Activated gamma-delta T cell (primary cell): ENCODE results near the gene GLTP.
"Not testable (repeated sequence)": the region's sequence is repeated elsewhere in the genome, so short reads cannot be mapped to it uniquely, and the experiment has no call there.

Source experiments
- DNase-seq: peaks from one replicate; lab custom pipeline; 2025; lab: John Stamatoyannopoulos, UW

Gene GLTP

GRCh38 chr12:109902891-109903418 is 22.6 kb upstream of the GLTP start:
- DNase-seq: no peak

GRCh38 chr12:109900752-109901580 is 20.6 kb upstream of the GLTP start:
- DNase-seq: no peak

- DNase-seq: peak; percentile 47
Observed at GRCh38 chr12:109899783-109900751, 19.7 kb upstream of the GLTP start, which contains the start of gene TCHP. TSS of gene TCHP (plus strand) at chr12:109900274. CDS start at chr12:109903027, 2,753 bp downstream.

- DNase-seq: not testable (repeated sequence)
Observed at GRCh38 chr12:109899345-109899744, 19.0 kb upstream of the GLTP start.

GRCh38 chr12:109897029-109897428 is 16.7 kb upstream of the GLTP start:
- DNase-seq: no peak

GRCh38 chr12:109896188-109896587 is 15.8 kb upstream of the GLTP start:
- no peak for DNase-seq

GRCh38 chr12:109894939-109895338 is 14.6 kb upstream of the GLTP start:
- DNase-seq: no peak

GRCh38 chr12:109893261-109893995 is 13.1 kb upstream of the GLTP start:
- DNase-seq: no peak

GRCh38 chr12:109892748-109893147 is 12.4 kb upstream of the GLTP start:
- DNase-seq: no peak

- no peak for DNase-seq
Observed at GRCh38 chr12:109892165-109892715, 11.9 kb upstream of the GLTP start.

- DNase-seq: not testable (repeated sequence)
Observed at GRCh38 chr12:109891731-109892130, 11.4 kb upstream of the GLTP start.

GRCh38 chr12:109890620-109891170 is 10.4 kb upstream of the GLTP start:
- DNase-seq: no peak

GRCh38 chr12:109888179-109889020 is 8.1 kb upstream of the GLTP start:
- DNase-seq: no peak

GRCh38 chr12:109885616-109886015 is 5.3 kb upstream of the GLTP start:
- DNase-seq: no peak

- DNase-seq: no peak
Observed at GRCh38 chr12:109883461-109883860, 3.1 kb upstream of the GLTP start.

- no peak for DNase-seq
Observed at GRCh38 chr12:109881752-109882151, 1.4 kb upstream of the GLTP start.

- DNase-seq: no peak
Observed at GRCh38 chr12:109880938-109881337, 597 bp upstream of the GLTP start.

- DNase-seq: no peak
Observed at GRCh38 chr12:109879351-109880042, 844 bp downstream of the GLTP start.

GRCh38 chr12:109878749-109879148 is 1.6 kb downstream of the GLTP start:
- DNase-seq: no peak
